Neural cell (in vitro differentiated cells): ENCODE measurements around the gene HJV.

Source experiments
- CTCF ChIP-seq: fragments of 450-650 bp; IDR thresholded peaks from 2 replicates; pipeline ENCODE4 v1.5.1; 2014; ENCODE audit warnings: antibody characterized with exemption, mild to moderate bottlenecking, moderate library complexity; ENCODE audit not compliant: poor library complexity, severe bottlenecking
- EZH2 ChIP-seq: fragments of 200-600, 300-800 bp; shearing (Covaris generic), sonication (generic); IDR thresholded peaks from 2 replicates; pipeline ENCODE4 v1.6.1; 2014; ENCODE audit warnings: antibody characterized with exemption, low read length, borderline replicate concordance, mild to moderate bottlenecking; ENCODE audit not compliant: insufficient read depth, poor library complexity, severe bottlenecking
- REST ChIP-seq: IDR thresholded peaks from 2 replicates; pipeline ENCODE4 v1.6.1; 2012; ENCODE audit warnings: borderline replicate concordance
- TAF1 ChIP-seq: IDR thresholded peaks from 2 replicates; pipeline ENCODE4 v1.6.1; 2012; ENCODE audit warnings: low read depth

GRCh38 chr1:145996433-145997015 lies 25.0 kb downstream of the HJV start, which contains the start of gene TXNIP:
- TF ChIP-seq CTCF (peak; percentile 19), EZH2 (no peak), REST (no peak), TAF1 (no peak)
